Cardiac fibroblast (primary cell): ENCODE data around the gene HIF1A.

ENCODE experiments used
- DNase-seq, 2 donors: peaks; one replicate each; pipeline versions ENCODE4 v3.0.0 to v3.0.0-alpha.2; 2010; ENCODE audit warnings: low read depth in 2 of 2
- H3K4me3 ChIP-seq, 2 donors: replicated peaks in 1 of 2; 1 replicate in 1 of 2; 2 replicates in 1 of 2; pipeline ENCODE4 v1.5.1; 2011; ENCODE audit warnings: low read depth in 2 of 2, low read length in 2 of 2, mild to moderate bottlenecking in 2 of 2, moderate library complexity in 1 of 2
- CTCF ChIP-seq: IDR thresholded peaks from one replicate; pipeline ENCODE4 v1.5.1; 2011; ENCODE audit warnings: low read depth, mild to moderate bottlenecking, low read length, inconsistent platforms

The HIF1A gene

GRCh38 chr14:61759878-61760277, 64.6 kb downstream of the HIF1A start:
- TF ChIP-seq CTCF = no peak
- H3K4me3 ChIP-seq = no peak overlapping the region
- DNase-seq = no peak

GRCh38 chr14:61761557-61761956, 66.2 kb downstream of the HIF1A start:
- TF ChIP-seq CTCF = no peak
- peak overlapping the region; percentile 77 to 90 for H3K4me3 ChIP-seq
- no peak for DNase-seq

- no peak for TF ChIP-seq CTCF
- peak; percentile 98 to 99 for DNase-seq
- peak within 1 kb of the TSS; percentile 77 to 90 for H3K4me3 ChIP-seq
These were observed 66.9 kb downstream of the HIF1A start, which contains the start of gene SNAPC1 for GRCh38 chr14:61761959-61762786. TSS of gene SNAPC1 (plus strand) at chr14:61762420. CDS start at chr14:61762461, 41 bp downstream.

GRCh38 chr14:61764342-61765122, 69.2 kb downstream of the HIF1A start:
- TF ChIP-seq CTCF = no peak
- H3K4me3 ChIP-seq = peak overlapping the region in 1 of 2 donors; percentile 77

GRCh38 chr14:61765225-61765943, 70.1 kb downstream of the HIF1A start:
- no peak overlapping the region for H3K4me3 ChIP-seq
- peak in 1 of 2 donors; percentile 6 for DNase-seq
- TF ChIP-seq CTCF = no peak

More at GRCh38 chr14:61764342-61765122, 69.2 kb downstream of the HIF1A start:
- DNase-seq = peak in 1 of 2 donors; percentile 9

GRCh38 chr14:61766151-61766550, 70.8 kb downstream of the HIF1A start:
- no peak for DNase-seq
- H3K4me3 ChIP-seq = no peak overlapping the region
- no peak for TF ChIP-seq CTCF
